Measurements from ENCODE around the gene SCARB1. TPM values are rescaled to one million over a fixed set of nuclear protein-coding genes. Genes with fewer than 3 reads are reported as not detected.

SCARB1 gene
- total and polyA plus RNA-seq, 2 of the 13 experiments (the other 11 are each of a cell fraction or from before 2014, with no cell fraction given) = 63.4 to 160 TPM

- TF ChIP-seq IRX3 (CRISPR knock-in tag; IDR thresholded peaks at IDR 0.05; ENCODE audit: borderline replicate concordance, low read depth) (peak; percentile 68; the same call in 1 of the 2 replicates), ZKSCAN1 (IDR thresholded peaks at IDR 0.05; ENCODE audit: low read length) (no peak; the same call in 1 of the 2 replicates), ZBTB2 (CRISPR knock-in tag; IDR thresholded peaks at IDR 0.05; ENCODE audit: low read depth) (no peak), TAF15 (IDR thresholded peaks at IDR 0.05; ENCODE audit: low read depth, low read length, poor library complexity, severe bottlenecking) (no peak), NFRKB (IDR thresholded peaks at IDR 0.05) (no peak), KDM5A (IDR thresholded peaks at IDR 0.05; ENCODE audit: borderline replicate concordance, low read length) (no peak), ARID3A (IDR thresholded peaks at IDR 0.05; ENCODE audit: low read depth, low read length) (peak; percentile 88; the same call in 1 of the 2 replicates), POGK (CRISPR knock-in tag; conservative IDR thresholded peaks at IDR 0.05) (peak; percentile 70; the same call in 1 of the 2 replicates), CHD4 (IDR thresholded peaks at IDR 0.05; ENCODE audit: borderline replicate concordance, low read length) (peak; percentile 98), ZNF484 (CRISPR knock-in tag; IDR thresholded peaks at IDR 0.05; ENCODE audit: borderline replicate concordance, low read depth) (no peak), ZBTB44 (CRISPR knock-in tag; IDR thresholded peaks at IDR 0.05) (no peak), ZNF800 (CRISPR knock-in tag; IDR thresholded peaks at IDR 0.05) (no peak), ZFY (CRISPR knock-in tag; IDR thresholded peaks at IDR 0.05) (0 out of 2 replicates have a peak, but pooled peaks have one; percentile 43), ZNF251 (CRISPR knock-in tag; IDR thresholded peaks at IDR 0.05) (no peak), NCOA1 (CRISPR knock-in tag; IDR thresholded peaks at IDR 0.05) (peak; percentile 74; the same call in 1 of the 2 replicates), ZNF749 (CRISPR knock-in tag; IDR thresholded peaks at IDR 0.05; ENCODE audit: borderline replicate concordance) (peak; percentile 58; the same call in 1 of the 2 replicates), CERS6 (CRISPR knock-in tag; IDR thresholded peaks at IDR 0.05) (no peak)
Measured at GRCh38 chr12:124821252-124822200, 42.1 kb downstream of the SCARB1 start (continued).
